GM12801 (cell line): ENCODE measurements around the gene DGKH.

Experiments
- CTCF ChIP-seq: IDR thresholded peaks from one replicate; pipeline ENCODE4 v1.5.1; 2011; ENCODE audit warnings: control low read depth; ENCODE audit not compliant: insufficient read length; ENCODE audit errors: extremely low read depth

DGKH gene

GRCh38 chr13:42043676-42044075 lies 4.8 kb upstream of the DGKH start:
- TF ChIP-seq CTCF = no peak

- TF ChIP-seq CTCF = no peak
These were observed 2.0 kb upstream of the DGKH start for GRCh38 chr13:42046448-42046847.

GRCh38 chr13:42047561-42048341 lies 697 bp upstream of the DGKH start:
- TF ChIP-seq CTCF = no peak

DNA sequence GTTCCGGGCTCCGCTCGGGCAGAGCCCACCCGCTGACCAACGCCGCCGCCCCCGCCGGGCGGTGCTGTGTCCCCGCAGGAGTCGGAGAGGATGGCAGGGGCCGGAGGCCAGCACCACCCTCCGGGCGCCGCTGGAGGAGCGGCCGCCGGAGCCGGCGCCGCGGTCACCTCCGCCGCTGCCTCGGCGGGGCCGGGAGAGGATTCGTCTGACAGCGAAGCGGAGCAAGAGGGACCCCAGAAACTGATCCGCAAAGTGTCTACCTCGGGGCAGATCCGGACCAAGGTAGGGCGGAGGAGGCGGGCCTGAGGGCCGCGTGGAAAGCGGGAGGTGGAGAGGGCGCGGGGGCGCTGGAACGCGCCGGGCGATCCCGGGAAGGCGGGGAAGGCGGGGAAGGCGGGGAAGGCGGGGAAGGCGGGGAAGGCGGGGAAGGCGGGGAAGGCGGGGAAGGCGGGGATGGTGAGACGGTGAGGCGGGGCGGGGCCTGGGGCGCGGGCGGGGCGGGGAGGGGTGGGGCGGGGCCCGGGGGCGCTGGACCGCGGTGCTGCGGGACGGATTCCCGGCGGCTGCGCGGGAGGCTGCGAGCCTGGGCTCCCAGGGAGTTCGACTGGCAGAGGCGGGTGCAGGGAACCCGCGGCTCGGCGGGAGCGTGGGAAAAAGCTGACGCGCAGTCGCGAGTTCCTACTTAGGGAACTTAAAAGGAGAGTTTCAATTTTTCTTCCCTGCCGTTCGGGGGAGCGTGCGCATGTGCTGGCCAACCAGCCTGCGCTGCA lies 421 bp downstream of the DGKH start:
- no peak for TF ChIP-seq CTCF

DNA sequence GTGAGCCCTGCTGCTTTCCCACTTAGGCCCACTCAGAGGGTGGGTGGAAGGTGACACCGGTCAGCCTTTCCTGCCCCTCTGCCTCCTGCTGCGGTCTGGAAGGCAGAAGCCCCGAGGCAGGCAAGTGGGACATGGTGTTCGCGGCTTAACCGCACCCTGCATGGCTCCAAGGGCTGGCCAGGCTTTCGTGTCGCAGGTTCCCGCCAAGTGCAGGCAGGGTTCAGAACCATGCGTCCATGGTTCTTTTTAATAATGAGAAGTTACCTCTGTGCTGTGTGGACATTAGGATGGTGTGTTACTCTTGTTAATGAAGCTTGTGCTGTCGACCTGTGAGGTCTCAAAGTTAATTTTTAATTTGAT lies 986 bp downstream of the DGKH start:
- TF ChIP-seq CTCF = no peak

DNA sequence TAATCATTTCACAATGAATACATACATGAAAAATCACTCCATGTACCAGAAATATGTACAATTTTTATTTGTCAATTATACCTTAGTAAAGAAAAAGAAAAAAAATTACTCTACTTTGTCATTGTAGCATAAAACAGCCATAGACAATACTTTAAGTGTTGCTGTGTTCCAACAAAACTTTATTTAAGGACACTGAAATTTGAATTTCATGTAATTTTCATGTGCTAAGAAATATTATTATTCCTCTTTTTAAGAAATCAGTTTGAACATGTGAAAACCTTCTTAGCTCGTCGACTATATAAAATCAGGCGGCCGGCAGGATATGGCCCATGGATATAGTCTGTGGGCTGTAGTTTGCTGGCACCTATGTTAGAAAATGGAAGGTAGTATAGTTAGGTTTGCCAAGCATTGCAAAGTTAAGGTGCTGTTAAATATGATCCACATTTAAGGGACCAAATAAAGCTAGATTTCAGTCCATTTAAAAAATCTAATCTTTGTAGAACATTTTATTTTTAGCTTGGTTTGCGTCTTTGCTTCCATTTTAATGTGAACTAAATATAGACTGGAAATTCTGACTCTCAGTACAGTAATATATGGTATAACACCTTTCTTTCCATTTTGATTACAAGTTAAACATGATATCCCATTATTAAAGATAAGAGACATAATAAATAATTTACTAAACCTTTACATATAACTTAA lies 6.5 kb downstream of the DGKH start:
- TF ChIP-seq CTCF = no peak

DNA sequence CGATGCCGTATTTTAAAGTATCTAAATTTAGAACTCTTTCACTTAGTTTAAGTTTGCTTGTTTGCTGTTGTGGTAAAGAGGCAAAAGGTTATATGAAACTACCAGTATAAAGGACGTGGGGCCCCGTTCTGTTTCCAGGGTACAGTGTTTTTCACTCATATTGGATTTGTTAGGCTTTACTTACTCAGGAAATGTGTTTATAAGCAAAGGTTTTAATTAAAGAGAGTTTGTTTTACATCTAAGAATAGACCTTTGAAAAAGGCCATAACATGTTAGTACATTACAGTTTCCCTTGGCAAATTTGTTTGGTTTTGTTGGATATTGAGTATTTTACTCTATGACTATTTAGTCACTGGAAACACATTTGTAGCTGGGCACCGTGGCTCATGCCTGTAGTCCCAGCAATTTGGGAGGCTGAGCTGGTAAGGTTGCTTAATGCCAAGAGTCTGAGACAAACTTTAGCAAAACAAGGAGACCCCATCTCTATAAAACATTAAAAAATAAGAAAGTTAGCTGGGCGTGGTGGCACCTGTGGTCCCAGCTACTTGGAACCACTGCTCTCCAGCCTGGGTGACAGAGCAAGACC lies 7.1 kb downstream of the DGKH start:
- no peak for TF ChIP-seq CTCF
